Testis (tissue), 2 donors: ENCODE measurements around the gene CAV3.

Experiments
- CTCF ChIP-seq, 3 experiments: fragments of 450-650 bp in 2 of 3; fragments of 200-600 bp in 1 of 3; sonication (generic) in 1 of 3; IDR thresholded peaks; one replicate each; pipeline ENCODE4 v1.5.1; 2016 to 2019; ENCODE audit warnings: antibody characterized with exemption in 3 of 3, mild to moderate bottlenecking in 2 of 3, moderate library complexity in 1 of 3
- POLR2A ChIP-seq: fragments of 450-650 bp; IDR thresholded peaks from one replicate; pipeline ENCODE4 v1.6.1; 2017; ENCODE audit warnings: antibody characterized with exemption, mild to moderate bottlenecking, moderate library complexity

- no peak for TF ChIP-seq CTCF (IDR thresholded peaks at IDR 0.05)
- no peak for TF ChIP-seq POLR2A
Measured at GRCh38 chr3:8749316-8749715, 15.7 kb downstream of the CAV3 start.
